Measurements from ENCODE around the gene S100PBP.

The S100PBP gene

DNA sequence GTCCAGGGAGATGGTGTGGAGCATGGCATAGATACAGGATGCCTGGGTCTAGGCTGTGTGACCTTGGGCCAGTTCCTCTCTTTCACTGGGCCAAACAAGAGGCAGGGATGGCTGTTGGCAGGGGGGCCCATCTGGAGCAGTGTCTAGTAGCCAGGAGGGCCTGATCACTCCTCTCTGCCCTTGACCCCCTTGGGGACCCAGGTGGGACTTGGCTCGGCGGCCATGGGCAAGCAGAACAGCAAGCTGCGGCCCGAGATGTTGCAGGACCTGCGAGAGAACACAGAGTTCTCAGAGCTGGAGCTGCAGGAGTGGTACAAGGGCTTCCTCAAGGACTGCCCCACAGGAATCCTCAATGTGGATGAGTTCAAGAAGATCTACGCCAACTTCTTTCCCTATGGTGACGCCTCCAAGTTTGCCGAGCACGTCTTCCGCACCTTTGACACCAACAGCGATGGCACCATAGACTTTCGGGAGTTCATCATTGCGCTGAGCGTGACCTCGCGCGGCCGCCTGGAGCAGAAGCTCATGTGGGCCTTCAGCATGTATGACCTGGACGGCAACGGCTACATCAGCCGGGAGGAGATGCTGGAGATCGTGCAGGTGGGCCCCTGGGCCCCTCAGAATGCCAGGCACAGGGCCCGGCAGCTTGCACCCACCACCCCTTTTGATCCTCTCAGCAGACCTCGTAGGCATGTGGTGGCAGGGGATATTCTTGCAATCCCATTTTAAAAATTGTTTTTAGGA lies 71.4 kb downstream of the S100PBP start:
- no peak for DNase-seq

DNA sequence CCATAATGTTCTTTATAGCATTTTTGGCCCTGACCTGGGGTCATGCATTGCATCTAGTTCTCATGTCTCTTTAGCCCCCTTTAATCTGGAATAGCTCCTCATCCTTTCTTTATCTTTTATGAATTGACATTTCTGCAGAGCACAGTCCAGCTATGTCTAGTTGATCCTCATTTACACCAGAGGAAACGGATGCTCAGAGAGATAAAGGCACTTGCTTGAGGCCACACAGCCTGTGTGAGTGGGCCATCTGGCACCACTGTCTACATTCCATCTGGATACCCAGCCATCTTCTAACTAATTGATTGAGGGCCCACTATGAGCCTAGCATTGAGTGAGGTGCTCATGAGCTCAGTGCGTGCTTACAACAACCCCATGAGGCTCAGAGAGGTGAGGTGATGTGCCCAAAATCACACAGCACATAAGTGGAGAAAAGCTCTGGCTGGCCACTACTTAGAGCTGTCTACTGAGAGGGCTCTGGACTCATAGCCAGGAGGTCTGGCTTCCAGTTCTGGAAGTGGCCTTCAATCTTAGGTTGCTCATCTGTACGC lies 72.4 kb downstream of the S100PBP start:
- no peak for DNase-seq

DNA sequence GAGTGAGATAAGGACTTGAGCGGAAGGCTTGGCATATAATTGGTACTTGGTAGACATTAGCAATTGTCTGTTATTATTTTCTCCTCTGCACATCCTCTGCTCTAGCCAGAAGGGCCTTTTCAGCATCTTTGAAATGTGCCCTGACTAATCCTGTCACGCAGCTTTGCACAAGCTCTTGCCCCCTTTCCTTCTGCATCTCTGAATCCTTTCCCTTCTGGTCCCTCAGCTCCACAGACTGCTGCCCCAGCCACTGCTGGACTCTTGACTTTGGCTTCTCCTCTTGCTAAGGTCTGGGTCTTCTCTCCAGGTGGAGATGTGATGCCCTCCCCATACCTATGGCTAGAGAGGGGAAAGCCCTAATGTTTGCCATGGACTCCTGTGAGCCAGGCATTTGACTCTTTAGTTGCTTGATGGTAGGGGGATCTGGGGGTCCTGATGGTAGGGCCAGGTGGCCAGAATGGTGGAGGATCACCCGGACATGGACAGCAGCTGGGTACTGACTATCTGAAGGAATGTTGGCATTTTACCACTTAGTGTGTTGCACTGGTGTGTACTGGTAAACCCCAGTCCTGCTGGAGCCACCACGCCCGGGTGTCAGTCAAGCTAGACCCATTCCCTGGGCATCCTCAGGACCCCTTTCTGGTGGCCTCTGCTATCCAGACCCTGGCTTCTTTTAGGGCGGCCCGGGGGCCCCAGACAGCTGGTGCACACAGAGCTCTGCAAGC lies 73.2 kb downstream of the S100PBP start:
- DNase-seq, result no peak

DNA sequence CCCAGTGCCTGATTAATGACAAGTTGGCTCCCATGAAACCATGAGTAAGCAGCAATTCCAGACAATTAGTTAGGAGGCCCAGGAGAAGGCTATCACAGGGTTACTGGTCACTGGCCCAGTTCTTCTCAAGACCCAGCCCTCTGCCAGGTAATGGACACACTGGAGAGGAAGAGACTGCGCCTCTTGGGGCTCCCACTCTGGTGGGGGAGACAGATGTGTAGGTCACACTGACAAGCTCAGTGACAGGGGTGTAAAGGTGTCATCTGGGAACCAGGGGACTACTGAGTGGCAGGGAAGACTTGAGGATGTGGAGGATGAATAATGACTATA lies 73.8 kb downstream of the S100PBP start:
- no peak for DNase-seq

DNA sequence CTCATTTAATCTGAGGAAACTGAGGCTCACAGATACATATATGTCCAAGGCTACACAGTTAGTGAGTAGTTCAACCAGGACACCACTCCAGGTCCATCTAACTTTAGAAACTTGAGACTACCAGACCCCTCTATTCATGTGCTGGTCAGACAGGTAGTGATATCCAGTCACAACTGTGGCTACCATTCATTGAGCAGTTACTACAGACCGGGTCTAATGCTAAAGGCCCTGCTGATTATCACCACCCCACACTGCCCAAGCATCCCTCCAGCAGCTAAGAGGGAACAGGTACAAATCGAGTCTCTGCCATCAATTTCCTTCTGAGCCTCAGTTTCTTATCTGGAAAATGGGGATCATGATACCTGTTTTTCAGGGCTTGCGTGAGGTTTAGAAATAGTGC lies 74.2 kb downstream of the S100PBP start:
- DNase-seq, result no peak

DNA sequence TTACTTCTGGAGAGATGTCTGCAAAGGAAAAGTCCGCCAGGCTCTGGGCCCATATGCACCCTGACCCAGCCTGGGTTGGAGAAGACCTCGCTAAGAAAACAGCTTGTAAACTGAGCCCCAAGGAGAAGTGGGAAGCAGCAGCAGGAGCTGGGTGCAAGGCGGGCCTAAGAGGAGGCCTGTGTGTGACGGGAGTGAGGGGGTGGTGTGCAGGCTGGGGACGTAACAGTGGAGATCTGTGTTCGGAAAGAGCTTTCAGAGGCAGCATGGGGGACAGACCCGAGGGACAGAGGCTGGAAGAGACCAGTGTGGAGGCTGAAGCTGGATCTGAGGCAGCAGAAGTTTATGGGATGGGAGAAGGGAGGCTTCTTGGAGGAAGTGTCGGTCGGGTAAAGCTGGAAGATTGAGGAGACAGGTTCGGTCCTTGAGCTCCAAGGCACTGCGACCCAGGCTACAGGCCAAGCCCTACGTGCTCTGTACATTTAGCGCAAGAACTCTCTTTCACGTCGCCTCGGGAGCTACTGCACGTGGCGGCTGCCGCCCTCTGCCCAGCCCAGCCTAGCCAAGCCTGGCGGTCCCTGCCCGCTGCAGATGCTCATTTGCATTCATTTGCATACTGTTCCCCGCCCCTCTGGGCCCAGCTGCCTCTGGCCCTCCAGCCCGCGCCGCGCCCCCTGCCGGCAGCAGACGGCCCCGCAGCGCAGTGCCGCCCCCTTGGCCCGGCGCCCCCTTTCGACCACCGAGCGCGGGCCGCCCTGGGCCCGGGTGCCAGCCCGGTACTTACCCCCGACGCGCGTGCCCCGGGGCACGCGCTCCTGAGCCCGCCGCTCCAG lies 75.1 kb downstream of the S100PBP start:
- no peak for DNase-seq

DNA sequence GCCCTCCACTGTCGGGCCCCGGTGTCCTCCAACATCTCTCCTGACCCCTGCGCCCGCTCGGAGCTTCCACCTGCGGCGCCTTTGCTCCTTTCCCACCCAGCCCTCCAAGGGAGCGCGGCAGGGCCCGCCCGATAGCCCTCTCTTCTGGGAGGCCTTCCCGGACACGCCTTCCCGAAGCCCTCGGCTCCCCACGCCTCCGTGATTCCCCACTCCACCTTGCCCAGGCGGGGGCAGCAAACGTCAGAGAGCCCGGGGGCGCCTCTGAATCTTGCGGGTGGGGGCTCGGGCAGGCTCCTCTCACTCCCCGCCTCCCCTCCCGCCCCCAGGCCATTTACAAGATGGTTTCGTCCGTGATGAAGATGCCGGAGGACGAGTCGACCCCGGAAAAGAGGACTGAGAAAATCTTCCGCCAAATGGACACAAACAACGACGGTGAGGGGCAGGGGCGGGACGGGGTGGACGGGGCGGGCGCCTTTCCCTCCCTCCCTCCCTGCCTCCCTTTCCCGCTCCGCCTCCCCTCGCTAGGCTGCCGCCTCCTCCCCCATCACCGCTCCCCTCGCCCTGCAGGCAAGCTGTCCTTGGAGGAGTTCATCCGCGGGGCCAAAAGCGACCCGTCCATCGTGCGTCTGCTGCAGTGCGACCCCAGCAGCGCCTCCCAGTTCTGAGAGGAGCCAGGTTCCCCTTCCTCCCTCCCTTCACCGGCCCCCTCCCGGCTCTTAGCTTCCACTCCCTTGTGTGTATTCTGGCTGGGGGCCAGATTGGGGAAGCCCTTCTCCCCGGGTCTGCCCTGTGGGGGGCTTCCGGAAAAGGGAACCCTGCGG lies 76.0 kb downstream of the S100PBP start:
- no peak for DNase-seq

DNA sequence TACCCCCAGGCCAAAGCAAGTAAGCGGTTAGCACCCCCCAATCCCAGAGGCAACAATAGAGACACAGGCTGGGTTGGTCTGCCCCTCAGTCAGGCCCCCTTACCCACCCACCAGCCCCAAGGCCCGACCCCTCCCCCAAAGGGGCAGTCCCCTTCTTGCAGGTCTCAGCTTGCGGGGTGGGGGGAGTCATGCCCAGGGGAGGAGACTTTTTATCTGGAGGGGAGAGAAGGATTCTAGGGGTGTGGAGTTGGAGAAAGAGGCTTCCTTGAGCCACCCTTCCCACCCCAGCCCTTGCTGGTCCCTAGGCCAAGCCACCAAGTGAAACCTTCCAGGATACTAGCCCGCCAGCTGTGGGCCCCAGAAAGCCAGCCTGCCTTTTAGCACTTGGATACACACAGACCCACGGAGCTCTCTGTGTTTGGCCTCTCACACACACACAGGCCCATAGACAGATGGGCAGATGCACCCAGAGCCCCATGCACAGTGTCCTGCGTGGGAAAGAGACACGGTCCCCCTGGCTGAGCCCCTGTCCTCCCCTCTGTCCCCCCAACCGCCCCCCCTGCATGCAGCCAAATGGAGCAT lies 76.7 kb downstream of the S100PBP start:
- no peak for DNase-seq

DNA sequence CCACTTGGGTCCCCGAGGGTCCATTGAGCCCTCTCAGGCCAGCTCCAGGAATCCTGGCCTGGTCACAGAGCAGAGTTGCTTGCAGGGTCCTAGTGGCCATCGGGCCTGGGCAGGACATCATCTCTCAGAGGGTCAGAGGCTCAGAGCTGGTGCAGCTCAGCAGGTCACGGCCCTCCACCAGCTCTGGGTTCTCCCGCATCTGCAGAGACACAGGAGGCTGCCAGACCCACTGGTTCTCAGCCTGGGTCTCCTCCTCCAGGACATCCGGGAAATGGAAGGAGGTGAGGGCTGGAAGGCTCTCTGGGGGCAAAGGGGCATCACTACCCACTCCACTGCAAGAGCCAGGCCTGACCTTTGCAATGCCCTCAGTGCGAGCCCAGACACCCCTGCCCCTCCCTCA lies 77.2 kb downstream of the S100PBP start:
- no peak for DNase-seq

DNA sequence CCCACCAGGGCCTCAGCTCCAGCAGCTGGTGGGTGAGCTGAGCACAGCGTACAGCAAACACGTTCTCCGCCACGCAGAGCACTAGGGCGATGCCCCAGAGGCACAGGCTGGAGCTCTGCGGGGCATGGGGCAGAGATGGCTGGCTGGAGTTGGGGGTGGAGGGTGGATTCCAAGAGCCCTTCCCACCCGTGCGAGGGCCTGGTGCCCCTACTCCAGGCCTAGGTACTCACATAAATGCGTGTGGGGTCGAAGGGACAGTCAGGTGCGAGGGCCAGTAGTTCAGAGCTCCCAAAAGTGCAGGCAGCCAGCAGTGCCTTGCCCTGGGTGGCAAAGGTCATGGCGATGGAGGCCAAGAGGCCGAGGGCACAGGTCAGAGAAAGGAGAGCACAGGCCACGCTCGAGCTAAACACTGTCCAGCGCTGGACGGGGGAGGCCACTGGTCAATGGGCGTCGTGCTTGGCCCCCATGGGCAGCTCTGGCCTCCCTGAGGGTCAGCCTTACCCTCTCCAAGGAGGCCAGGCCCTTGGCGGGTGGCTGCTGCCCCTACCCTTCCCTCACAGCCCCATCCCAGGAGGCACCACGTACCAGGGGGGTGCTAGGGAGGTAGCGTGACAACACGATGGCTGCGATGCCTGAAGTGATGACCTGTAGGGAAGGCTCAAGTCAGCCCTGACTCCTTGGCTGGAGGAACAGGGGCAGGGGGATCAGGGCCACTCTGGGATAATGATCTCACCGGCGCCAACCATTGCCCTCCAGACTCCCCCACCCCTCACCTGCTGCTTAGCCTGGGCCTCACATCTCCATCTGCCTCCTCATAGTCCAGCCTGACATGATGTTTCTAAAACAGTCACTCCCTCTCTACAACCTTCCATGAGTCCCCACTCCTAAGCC lies 78.1 kb downstream of the S100PBP start:
- DNase-seq, result no peak

DNA sequence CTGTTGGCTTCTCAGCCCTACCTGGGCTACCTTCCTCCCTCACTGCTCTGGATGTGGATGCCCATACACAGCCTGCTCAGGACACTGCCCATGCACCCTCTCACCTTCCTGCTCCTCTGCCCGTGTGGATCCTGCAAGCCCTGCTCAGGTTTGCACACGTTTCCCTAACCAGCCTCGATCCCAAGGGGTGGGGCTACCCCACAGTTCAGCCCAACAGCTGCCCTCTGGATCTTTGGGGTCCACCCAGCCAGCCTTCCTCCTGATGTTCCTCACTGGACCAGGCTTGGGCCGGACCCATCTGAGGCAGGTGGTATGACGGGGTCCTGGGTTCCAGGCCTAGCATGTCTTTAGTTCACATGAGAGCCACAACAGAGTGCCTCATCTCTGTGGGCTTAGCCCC lies 79.0 kb downstream of the S100PBP start:
- DNase-seq, result no peak

DNA sequence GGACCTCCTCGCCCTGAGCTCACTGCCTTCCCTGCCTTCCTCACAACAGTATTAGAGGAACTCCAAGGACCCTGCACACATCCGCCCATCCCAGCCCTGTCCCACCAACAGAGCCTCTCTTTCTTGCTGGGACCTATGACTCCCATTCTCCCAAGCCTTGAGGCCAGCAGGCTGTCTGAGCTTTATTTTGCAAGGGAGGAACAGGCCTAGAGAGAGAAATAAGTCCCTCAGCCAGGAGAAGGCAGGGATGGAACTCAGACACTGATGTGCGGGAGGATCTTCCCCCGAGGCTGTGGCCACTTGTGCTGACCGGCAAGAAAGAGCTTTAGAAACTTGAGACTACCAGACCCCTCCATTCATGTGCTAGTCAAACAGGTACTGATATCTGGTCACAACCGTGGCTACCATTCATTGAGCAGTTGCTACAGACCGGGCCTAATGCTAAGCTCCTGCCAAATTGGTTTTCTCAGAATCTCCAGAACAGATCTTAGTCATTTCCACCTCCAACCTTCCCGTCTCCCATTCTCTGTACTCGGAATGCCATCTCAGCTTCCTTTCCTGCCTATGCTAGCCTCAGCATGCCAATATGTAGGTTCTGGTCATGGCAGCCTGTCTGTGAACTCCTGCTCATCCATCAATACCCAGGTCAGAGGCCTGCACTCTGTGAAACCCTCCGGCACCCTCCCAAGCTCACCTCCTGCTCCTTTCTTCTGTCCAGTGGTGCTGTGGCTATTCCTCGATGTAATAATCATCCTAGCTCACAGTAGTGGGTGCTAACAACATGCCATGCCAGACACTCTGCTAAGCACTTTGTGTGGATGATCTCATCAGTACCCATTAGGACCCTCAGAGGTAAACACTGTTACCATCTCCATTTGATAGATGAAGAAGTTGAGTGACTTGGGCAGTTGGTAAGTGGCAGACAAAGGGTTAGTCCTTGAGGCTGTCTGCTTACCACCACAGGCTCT lies 79.9 kb downstream of the S100PBP start:
- no peak for DNase-seq

DNA sequence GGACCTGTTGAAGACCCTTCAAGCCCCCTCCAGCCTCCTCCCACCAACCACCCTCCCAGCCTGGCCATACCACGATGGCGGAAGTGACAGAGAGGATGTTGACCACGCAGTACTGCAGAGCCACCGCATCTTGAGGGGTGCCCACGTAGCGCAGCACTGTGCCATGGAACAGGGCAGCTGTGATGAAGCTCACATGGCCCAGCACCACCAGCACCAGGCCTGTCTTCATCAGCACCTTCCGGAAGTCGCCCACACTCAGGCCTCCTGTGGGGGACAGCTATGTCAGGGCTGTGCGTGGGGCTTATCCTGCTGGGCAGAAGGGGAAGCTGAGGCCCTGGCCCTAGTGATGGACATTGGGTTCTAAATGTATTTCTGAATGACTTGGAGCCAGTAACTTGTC lies 80.6 kb downstream of the S100PBP start:
- no peak for DNase-seq

DNA sequence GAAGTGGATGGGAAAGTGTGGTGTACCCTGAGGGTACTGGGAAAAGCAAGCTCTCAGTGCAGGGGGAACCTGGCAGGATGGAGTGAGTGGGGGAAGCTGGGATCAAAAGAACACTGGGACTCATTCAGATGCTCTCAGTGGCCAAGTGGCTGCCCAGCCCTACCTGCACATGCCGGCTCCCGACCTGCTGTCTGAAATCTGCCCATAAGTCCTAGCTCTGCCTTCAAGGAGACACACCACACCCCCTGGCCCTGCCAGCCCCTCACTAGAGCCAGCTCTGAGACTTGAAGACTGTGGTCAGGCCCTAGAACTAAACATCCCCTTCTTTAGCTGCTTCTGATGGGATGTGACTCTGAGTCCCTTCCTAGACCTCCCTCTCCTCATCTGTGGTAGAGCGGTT lies 81.5 kb downstream of the S100PBP start:
- DNase-seq, result no peak

DNA sequence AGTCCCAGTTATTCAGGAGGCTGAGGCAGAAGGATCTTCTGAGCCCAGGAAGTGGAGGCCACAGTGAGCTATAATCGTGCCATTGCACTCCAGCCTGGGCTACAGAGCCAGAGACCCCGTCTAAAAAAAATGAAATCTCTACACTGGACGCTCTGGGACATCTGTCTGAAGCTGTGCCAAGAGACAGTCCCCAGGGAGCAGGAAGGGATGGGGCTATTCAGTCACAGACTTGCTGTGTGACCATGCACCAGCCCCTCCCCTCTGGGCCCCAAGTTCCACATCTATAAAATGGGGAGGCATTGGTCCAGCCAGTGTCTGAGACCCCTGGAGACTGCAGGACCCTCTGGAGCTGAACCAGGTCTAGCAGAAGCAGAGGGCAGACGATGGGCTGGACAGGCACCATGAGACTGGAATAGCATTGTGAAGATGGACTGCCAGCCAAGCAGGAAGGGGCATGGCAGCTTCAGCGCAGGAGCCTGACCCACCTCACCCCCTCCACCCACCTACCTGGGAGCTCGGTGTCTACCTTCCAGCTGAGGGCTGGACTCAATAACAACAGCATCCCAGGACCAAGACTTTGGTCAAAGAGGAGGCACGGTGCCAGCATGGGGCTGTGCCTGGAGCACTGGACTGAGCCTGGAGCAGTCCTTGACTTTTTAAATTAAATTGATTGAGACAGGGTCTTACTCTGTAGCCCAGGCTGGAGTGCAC lies 82.3 kb downstream of the S100PBP start:
- no peak for DNase-seq

DNA sequence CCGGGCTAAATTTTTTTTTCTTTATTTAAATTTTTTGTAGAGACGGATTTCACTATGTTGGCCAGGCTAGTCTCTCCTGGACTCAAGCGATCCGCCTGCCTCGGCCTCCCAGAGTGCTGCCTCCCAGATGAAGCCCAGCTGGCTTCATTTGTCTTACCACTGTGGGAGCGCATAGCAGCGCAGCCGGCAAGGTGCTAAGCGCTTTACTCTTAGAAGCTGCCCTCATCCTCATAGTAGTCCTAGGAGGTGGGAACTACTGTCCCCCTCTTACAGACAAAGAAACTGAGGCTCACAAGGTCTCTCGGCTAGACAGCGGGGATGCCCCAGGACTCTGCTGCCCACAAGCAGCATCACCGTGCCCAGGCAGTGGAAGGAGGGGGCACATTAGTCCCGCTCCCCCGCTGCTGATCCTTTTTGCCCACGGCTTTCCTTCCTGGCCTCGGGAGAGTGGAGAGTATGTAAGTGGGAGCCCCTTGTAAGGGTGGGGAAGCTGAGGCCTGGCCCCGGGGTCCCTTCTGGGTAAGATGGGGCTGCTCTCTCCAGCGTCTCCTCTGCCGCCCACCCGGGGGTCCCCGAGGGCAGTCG lies 83.0 kb downstream of the S100PBP start:
- DNase-seq, result no peak

DNA sequence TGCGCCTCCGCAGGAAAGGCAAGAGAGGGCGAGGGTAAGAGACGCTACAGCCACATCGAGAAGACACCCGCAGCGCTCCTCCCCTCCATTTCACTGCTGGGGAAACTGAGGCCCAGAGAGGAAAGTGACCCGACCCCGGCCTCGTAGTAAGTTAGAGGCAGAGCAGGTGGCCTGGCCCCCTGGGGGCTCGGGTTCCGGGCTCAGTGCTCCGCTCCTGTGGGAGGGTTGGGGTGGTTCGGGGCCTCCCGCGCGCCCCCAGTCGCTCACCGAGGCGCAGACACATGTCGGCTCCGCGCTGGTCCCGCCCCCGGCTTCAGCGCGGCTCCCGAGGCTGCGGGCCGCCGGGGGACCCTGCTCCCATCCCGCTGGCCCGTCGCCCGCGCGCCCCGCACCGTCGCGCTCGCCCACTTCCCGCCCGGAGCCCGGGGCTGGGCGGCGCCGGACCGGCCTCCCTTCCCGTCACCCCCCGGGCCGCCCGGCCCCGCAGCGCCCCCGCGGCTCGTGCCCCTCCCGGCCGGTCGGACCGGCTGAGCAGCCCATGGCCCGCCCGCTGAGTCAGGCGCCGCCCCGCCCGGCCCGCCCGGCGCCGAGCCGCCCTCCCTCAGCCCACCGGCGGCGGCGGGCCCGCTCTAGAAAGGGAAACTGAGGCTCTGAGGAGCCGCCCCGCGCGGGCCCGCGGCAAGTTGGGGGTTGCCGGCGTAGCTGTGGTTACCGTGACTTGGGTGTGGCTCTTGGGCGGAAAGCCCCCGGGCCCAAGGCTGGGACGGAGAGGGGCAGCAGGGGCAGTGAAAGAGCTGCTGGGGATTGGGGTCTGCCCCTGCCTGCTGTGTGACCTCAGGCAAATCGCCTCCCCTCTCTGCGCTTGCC lies 83.7 kb downstream of the S100PBP start, which contains the start of gene TMEM54:
Gene TMEM54 (minus strand): TSS at position 434 of the 867 bp plus-strand sequence. CDS start 151 bp downstream, at position 283.
- DNase-seq, result no peak
